ENCODE measurements around the gene CCS.
"Not testable (repeated sequence)": the region's sequence is repeated elsewhere in the genome, so short reads cannot be mapped to it uniquely, and the experiment has no call there.

The CCS gene

DNA sequence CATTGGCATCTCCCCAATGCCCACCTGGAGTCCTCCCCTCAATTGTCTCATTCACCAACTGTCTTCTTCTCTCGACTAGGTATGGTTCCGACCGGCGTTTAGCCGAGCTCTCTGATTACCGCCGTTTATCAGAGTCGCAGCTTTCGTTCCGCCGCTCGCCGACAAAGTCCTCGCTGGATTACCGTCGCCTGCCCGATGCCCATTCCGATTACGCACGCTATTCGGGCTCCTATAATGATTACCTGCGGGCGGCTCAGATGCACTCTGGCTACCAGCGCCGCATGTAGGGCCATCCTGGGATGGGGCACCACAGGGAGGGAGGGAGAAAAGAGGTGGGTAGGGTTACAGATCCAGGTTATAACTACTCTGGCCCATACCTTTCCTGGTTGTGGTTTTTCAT, 33.4 kb downstream of the CCS start:
- DNase-seq (ENCODE audit: low read depth in 2 of 2): no peak

DNA sequence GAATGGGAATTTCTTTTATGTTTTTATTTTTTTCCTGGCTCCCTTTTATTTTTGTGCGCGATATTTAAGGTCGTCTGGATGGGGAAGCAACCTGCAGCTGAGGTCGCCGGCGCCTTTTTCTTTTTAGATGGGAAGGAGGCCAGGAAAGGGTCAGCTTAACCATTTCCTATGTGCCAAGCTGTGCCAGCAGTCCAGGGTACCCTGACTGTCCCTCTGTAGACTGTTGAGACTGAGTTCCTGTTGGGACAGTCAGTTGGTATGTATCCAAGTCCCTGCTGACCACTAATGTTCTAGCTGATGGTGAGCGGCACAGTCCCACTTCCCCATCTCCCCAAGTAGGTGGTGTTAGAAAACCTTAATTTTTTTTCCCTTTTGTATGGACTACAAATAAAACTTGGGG, 33.9 kb downstream of the CCS start:
- DNase-seq (ENCODE audit: low read depth in 2 of 2): no peak

DNA sequence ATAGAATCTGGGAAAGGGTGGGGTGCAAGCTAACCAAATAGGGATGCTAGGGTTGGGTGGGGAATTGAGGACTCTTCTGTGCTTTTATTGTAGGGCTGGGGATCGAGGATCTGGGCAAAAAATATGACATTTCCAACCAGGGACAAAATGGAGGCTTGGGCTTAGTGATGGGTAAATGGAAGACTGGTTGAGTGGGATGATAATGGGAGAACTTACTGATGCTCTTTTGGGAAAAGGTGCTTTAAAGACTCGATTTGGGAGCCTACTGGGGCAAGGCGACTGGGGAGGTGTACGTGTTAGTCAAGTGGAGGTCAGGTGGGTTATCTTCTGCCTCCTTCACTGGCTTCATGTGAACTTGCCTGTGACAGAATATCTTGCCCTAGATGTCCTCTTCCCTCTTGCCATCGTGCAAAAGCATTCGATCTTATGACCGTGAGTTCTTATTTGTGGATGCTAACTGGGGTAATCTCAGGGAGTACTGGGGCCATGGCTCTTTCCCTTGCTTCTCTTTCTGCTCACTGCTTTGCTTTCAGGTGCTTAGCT, 35.1 kb downstream of the CCS start:
- DNase-seq (ENCODE audit: low read depth in 2 of 2): no peak

DNA sequence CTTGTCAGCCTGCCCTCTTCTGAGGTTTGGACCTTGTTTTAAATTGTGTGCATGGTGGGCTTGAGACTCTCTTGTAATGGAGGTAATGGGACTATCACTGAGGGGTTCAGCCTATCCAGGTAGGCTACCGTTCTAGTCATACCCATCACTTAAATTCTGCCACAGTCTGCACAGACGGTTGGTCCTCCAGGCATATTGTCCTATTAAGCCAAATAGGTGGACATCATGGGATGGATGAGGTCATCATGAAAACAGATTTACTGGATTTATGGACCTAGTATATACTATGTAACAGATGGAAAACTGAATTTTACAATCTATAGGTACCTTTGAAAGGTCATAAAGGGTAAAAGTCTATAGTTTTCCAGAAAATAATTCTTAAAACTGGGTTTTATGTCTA, 36.4 kb downstream of the CCS start:
- DNase-seq (ENCODE audit: low read depth in 2 of 2): no peak

DNA sequence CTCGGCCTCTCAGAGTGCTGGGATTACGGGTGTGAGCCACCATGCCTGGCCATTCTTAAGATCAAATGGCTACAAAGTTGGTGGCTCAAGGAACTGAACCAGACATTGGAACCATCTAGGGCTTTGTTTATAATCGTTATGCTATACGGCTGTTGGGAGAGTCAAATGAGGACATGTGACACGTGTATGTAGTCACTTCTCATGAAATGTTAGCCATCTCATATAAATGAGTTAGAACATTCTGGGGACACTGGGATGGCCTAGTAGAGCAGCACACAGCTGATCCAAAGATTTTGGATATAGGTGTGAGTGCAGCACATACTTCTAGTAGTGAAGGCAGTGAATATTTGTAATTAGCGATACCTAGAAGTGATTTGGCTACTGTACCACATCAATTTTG, 38.9 kb downstream of the CCS start:
- no peak for DNase-seq (ENCODE audit: low read depth in 2 of 2)

DNA sequence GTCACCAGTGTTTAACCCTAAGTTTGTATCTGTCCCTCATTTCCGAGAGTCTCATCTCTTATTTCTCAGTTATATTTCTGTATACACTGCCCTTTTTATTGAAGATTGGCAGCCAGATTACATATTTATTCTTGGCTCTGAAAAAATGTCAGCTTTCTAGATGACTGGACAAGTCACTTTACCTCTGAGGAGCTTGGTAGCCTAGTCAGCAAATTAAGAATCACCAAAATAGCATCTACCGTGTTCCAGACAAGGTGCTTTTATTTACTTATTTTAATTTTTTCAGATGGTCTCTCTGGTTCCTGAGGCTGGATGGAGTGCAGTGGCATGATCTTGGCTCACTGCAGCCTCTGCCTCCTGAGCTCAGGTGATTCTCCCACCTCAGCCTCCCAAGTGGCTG, 40.0 kb downstream of the CCS start:
- DNase-seq (ENCODE audit: low read depth in 2 of 2): no peak

DNA sequence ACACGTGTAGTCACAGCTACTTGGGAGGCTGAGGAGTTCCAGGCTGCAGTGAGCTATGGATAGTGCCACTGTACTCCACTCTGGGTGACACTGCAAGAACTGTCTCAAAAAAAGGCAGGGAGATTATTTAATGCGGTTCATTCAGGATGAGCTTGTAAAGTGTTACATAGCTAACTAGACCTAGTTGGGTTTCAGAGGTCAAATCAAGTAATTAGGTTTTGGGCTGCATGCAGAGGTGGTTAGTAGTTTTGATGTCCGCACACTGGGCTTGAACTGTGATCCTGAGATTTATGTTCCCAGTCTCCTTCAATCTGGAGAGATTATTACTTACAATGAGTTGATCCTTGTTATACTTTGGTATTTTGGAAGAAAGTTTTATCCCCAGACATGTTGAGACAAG, 43.4 kb downstream of the CCS start:
- DNase-seq (ENCODE audit: low read depth in 2 of 2): no peak

DNA sequence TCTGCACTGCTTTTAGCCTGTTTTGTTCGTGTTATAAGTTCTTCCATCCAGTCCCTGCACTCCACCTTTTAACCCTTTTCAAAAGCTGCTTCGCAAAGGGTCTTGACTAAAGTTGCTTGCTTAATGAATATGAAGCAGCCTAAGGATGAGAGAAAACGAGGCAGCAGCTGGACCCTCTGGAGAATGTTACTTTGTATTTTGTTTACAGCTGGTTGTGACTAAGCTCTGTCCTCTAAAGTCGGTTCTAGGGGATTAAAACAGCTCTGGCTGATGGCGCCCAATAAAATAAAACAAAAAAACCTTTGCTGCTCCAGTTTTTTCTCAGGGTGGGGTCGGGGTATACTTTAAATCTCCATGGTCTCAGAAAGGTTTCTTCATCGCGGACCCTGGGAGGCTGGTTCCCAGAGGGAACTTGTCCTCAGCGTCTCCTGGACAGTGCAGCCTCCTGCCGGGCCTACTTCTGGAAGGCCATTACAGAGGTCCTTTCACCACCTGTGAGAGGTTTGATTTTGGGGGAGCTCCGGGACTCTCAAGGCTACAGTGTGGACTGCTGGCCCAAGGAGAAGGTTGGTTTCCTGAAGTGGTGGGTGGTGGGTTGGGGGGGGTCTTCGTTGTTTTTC, 44.7 kb downstream of the CCS start:
- no peak for DNase-seq (ENCODE audit: low read depth in 2 of 2)

DNA sequence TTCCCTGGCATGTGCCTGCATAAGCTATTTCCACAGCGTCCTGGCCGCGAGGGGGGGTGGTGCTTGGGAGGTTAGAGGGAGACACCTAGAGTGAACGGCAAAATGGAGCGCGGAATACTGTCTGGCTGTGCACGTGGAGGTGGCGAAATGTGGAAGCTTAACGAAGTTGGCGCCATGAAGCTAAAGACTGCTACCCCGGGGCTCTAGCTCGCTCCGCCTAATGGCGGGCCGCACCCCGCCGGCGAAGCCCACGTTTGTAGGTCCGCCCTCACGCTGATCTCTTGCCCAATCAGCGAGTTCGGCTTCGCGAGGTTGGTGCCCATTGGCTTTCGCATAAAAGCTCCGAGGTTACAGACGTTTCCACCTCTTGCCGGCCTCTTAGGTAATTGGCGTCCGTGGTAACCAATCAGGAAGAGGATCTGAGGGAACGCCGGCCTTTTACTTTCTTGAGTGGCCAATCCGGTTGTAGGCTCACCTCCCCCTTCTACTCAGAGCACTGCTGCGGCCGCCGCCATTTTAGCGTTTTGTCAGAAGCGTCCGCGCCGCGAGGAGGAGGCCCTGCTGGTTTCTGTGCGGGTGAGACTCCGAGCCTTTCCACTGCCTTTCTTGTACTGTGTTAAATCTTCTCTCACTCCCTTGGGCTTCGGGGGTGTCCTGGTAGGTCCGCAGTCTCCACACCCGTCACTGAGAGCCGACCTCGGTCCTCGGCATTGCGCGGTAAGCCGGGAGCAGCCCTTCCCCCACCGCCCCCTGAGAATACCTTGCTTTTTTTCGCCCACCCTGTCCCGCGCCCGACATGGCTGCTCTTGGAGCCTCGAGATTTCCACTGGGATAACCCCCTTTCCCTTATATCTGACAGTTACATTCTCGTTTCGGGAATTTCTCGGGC, 45.4 kb downstream of the CCS start, which contains the start of gene RBM4:
Gene RBM4, plus strand, starts transcription at position 527 of the 889 bp plus-strand sequence. CDS start 1,009 bp downstream, outside the sequence.
- peak; percentile 87 to 89 for DNase-seq (ENCODE audit: low read depth in 2 of 2)

DNA sequence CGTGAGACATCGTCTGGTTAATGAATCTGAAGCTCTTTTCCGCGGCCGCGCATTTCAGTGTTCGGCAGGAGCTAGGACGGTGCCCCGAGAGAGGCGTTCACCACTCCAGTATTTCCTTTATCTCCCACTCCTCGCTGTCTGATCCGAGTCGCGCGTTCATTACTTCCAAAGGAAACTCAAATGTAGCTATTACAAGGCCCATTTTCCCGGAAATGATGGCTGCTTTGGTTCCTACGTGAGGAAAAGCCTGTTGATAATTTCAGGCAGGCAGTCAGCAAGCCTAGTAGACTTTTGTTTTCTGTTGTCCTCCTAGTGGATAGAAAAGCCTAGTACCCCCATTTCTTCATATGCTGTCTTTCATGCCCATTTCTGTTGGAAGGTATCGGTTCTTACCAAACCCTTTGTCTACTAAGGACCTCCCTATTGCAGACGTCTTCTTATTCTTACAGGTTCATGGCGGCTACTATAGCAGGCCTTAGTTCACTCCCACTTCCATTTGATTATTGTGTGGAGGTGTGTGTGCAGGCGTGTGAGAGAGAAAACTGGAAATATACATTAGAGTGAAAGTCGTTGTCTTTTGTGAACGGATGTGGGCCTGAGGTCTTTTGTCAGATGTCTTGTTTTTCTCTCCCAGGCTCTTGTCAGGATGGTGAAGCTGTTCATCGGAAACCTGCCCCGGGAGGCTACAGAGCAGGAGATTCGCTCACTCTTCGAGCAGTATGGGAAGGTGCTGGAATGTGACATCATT, 46.3 kb downstream of the CCS start:
- no peak for DNase-seq (ENCODE audit: low read depth in 2 of 2)

DNA sequence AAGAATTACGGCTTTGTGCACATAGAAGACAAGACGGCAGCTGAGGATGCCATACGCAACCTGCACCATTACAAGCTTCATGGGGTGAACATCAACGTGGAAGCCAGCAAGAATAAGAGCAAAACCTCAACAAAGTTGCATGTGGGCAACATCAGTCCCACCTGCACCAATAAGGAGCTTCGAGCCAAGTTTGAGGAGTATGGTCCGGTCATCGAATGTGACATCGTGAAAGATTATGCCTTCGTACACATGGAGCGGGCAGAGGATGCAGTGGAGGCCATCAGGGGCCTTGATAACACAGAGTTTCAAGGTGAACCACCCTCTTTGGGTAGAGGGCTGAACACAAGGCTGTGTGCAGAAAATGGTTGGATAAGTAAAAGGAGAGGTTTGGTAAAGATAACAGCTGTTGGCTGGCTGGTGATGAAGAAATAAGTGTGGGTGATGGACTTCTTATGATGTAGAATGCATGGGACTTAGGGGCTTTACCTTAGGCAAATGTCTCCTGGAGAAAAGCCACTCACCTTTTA, 46.9 kb downstream of the CCS start:
- not testable (repeated sequence) for DNase-seq (ENCODE audit: low read depth in 2 of 2)

DNA sequence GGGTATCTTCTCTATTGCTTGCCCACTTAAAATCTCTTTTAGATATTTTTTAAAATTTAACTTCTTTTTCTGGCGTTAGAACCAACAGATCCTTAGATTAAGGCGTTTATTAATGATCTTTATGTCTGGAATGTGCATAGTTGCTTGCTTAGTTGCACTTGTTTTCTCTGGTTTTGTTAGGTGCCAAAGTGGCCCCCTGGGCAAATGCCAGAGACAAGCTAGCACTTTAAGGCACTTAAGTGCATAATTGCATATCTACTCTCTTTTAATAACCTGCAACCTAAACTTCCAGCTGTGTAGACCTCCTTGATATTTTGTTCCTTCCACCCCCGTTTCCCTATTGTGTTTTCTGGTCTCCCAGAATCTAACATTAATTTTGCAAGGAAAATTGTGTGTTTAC, 48.8 kb downstream of the CCS start:
- DNase-seq (ENCODE audit: low read depth in 2 of 2): no peak

DNA sequence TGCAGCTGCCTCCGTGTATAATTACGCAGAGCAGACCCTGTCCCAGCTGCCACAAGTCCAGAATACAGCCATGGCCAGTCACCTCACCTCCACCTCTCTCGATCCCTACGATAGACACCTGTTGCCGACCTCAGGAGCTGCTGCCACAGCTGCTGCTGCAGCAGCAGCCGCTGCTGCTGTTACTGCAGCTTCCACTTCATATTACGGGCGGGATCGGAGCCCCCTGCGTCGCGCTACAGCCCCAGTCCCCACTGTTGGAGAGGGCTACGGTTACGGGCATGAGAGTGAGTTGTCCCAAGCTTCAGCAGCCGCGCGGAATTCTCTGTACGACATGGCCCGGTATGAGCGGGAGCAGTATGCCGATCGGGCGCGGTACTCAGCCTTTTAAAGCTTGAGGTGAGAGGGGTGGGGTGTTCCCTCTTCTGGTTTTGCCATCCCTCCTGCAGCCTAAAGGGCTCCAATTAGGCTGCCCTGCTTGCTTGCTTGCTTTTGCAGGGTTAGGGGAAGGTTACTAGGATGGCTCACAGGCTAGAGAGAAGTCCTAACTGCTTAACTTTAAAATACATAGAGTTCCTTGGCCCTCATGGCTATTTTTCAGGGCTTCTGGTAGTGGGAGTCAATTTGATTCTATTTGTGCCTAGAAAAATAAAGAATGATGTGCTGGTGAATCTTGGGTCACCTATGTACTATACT, 50.9 kb downstream of the CCS start:
- no peak for DNase-seq (ENCODE audit: low read depth in 2 of 2)

DNA sequence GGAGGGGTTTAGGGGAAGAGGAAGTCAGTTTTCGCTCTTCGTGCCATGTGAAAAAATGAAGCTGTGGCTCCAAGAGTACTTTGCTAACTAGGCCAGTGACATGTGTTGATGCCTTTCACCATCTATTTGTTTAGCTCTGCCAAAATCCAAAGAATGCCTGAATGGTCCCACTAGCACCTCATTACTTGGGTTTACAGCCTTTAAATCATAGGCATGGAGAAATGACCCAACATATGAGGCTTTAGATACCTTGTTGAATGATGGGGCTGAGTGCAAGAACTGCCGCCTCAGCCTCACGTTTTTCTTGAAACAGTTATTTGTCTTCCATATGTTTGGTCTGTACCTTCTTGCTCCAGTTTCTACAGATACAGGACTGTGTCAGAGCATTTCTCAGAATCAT, 53.8 kb downstream of the CCS start:
- DNase-seq (ENCODE audit: low read depth in 2 of 2): no peak

DNA sequence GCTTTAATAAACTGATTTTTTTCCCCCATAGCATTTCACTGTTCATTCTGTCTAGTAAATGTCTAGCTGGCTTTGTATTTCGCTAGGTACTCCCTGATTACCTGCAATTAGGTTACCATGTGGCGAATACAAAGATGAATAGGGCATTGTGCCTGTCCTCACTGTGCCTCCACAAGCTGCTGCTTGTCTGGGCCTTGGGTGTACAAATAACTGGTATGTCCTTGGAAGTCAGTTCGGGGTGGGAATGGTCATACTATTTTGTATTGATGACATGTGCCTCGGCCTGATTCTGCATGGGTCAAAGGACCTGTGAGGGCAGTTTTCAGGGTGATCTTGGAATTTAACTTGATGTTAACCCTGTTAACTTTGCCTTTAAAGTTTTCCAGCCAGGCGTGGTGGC, 56.9 kb downstream of the CCS start:
- DNase-seq (ENCODE audit: low read depth in 2 of 2): no peak

DNA sequence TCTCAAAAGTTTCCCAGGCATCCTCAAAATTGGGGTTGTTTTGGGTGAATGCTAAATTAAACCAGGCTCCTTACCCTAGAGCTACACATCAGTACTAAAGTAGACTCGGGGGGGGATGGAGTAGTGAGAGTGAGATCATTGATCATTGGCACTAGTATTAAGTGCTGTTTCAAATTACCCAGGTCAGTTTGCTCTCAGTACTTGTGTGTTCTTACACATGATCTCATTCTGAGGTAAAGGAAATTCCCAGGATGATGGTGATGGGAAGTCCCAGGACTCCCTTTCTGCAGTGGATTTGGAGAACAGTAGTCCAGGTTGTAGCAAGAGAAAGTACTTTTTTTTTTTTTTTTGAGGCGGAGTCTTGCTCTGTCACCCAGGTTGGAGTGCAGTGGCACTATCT, 58.0 kb downstream of the CCS start:
- DNase-seq (ENCODE audit: low read depth in 2 of 2): no peak

DNA sequence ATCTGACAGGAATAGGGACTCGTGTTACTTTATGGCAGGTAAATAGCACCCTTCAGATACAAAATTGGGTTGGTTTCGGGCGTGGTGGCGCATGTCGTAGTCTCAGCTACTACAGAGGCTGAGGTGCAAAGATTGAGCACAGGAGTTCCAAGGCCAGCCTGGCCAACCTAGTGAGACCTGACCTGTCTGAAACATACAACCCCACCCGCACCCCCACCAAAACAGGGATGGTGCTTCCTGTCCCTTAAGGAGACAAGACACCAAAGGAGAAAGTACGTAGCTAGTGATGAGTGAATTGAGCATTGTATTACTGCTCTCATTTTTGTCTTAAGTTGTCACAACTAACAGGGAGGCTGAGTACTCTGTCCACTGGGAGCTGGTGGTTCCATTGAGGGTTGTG, 59.7 kb downstream of the CCS start:
- no peak for DNase-seq (ENCODE audit: low read depth in 2 of 2)

DNA sequence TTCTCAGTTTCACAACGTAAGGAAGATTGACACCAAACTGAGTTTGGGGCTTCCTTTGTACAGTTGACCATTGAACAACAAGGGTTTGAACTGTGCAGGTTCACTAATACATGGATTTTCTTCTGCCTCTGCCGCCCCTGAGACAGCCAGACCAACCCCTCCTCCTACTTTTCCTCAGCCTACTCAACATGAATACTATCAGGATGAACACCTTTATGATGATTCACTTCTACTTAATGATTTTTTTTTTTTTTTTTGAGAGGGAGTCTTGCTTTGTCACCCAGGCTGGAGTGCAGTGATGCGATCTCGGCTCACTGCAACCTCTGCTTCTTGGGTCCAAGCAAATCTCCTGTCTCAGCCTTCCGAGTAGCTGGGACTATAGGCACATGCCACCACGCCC, 60.1 kb downstream of the CCS start:
- DNase-seq (ENCODE audit: low read depth in 2 of 2): no peak

All from stimulated activated CD8-positive, alpha-beta memory T cell treated with anti-CD3 and anti-CD28 coated beads, Interleukin-7, amount 100 ng/mL, for 1 hour (primary cell).